ENCODE measurements around the gene NPR3.
A peak's percentile ranks its signal among the peaks of the same experiment; 100 is the strongest.

Gene NPR3

DNA sequence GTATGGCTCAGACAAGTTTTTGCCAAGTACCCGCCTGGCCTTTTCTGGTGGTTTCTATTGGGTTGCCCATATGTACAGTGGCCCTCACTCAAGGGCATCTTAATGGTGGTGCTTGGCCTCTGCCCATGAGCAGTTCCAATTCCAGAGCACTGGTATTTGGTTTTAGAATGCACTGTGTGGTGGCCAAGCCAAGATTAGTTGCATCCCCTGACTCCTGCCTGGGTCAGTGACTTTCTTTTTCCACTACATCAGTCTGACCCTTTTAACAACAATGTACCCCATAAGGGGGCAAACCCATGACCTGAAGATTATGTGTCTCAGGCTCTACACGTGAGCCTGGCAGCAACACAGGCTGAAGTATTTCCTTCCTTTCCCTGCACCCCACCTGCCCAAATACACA, 34.2 kb downstream of the NPR3 start:
- no peak overlapping the region for H3K4me3 ChIP-seq (ENCODE audit: low read depth, low read length)
- no peak for DNase-seq (ENCODE audit: low read depth)

DNA sequence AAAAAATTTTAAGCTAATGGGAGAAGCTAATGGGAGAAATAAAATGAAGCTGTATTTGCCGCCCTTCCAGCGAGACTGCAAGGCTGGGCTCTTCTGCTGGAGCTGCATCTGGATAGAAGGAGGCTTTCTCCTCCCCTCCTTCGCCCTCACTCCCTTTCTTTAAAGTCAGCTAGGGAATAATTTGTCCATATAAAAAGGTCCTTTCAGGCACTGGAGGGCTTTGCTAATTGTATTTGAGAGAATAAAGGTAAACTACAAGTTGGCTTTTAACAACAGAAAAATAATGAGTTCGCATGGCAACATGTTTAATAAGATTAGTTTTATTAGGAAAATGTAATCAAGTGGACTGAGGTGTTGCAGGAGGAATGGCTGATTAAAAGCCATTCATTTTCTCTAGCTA, 41.3 kb downstream of the NPR3 start:
- DNase-seq (ENCODE audit: low read depth), result no peak
- no peak overlapping the region for H3K4me3 ChIP-seq (ENCODE audit: low read depth, low read length)

DNA sequence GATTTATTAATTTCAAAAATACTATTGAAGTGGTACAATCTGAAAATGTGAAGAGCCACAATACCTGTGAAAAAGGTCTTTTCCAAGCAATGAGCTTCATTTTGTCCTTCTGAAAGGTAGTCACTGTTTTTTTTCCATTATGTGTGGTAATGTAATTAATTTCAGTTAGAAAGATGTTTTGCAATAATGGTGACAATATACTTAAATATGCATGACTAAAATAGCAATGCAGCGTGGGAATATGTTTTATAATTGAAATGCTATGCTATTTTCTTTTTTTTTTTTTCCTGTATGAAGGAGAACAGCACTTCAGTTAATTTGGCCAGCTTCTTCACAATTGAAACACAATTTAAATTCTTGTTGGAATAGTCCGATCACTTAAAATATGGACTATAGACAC, 41.9 kb downstream of the NPR3 start:
- DNase-seq (ENCODE audit: low read depth), result no peak
- no peak overlapping the region for H3K4me3 ChIP-seq (ENCODE audit: low read depth, low read length)

DNA sequence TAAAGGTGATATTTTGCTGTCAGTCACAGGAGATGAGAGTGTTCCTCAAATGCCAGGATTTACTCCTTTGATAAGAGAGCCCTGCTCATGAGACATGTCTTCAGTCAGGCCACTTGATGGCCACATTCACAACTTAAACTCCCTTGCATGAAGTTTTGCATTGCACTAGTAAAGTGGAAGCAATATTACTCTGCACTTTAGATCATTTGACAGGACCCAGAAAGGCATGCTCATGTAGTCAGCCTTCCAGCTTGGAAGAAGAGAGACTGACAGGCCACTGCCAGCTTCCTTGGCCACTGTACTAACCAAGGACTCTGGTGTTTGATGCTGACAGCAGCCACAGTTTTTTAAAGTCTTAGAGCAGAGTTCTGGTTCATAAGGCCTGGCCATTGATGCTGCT, 42.6 kb downstream of the NPR3 start:
- DNase-seq (ENCODE audit: low read depth), result no peak
- H3K4me3 ChIP-seq (ENCODE audit: low read depth, low read length), result no peak overlapping the region

DNA sequence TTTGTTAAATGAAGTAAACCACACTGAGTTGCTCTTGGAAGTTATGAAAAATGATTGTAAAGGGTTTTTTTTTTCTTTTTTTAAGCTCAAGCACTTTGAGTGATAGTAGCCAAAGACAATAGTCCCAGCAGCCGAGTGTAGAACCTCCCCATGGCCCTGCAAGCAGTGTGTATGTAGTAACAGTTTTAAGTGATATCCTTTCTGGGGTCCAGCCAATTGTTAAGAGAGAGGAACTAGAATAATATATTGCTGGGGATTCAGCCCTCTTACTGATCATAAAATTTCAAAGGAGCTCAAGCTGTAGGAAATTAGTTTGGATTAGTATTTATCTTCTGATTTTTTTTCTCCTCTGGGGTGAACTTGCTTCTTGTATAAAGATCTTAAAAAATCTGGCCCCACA, 43.2 kb downstream of the NPR3 start:
- no peak overlapping the region for H3K4me3 ChIP-seq (ENCODE audit: low read depth, low read length)
- DNase-seq (ENCODE audit: low read depth), result no peak

DNA sequence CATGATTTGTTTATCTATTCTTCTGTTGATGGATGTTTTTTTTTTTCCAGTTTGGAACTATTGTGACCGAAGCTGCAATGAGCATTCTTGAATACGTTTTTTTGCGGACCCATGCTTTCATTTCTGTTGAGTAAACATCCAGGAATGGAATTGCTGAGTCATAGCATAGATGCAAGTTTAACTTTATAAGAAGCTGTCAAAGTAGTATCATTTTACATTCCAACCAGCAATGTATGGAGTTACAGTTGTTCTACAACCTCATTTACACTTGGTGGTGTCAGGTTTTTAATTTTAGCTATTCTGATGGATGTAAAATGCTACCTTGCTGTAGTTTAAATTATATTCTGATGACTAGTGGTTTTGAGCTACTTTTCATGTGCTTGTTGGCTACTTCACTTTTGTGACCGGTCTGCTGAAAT, 49.0 kb downstream of the NPR3 start:
- H3K4me3 ChIP-seq (ENCODE audit: low read depth, low read length), result no peak overlapping the region
- DNase-seq (ENCODE audit: low read depth), result peak; percentile 83

DNA sequence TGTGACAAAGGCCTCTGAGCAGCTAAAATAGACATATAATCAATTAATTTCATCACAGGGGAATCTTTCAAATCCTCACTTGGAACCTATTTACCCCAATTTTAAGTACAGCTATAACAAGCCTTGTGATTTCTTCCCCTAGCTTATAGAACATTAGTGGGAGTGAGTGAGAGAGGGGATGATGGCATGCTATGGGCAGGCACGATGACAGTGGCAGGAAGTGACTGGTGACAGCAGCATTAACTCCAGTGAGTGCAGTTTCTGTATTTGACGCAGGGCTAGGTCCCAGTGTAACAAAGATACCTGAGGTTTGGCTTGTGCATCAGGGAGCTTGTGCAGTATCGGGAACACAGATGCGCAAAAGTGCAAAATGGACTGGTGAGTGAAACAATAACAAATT, 54.1 kb downstream of the NPR3 start:
- no peak overlapping the region for H3K4me3 ChIP-seq (ENCODE audit: low read depth, low read length)
- DNase-seq (ENCODE audit: low read depth), result no peak

DNA sequence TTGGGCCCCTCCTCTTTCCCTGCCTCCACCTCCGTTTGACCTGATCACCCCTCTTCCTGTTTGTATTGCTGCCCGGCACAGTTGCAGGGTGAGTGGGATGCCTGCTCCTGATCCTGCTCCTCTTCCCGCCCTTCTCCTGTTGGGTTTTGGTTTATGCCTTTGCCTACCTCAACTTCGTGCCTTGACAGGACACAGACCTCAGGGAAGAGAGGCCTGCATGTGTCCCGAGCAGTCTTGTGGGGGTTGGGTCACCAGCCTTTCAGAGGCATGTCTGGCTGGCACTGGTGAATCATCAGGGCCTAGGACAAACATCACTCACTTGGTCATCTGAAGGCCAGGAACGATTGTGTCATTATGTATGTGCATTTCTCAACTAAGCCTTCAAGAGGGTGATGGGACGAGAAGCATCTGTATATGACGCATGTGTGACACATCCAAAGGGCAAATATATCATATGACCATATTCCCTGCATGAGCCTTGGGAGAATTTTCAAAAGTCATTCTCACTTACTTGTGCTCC, 56.9 kb downstream of the NPR3 start:
- peak; percentile 98 for DNase-seq (ENCODE audit: low read depth)
- H3K4me3 ChIP-seq (ENCODE audit: low read depth, low read length), result no peak overlapping the region

DNA sequence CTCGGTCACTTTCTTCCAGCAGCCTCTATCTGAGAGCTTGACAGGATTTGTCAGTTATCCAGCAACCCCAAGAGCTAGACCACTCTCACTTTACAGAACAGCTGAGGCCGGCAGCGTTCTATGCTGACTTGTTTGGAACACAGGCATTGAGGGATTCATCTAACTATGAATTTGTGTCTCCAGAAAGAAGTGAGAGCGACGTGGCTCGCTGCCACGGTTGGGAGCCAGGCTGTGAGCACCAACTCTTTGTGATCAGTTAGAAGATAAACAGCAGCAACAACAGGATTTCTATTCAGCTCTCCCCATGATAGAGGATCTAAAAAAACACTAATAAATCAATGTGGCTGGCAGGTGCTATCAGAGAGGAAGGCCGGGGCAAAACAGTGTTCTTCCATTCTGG, 58.6 kb downstream of the NPR3 start:
- H3K4me3 ChIP-seq (ENCODE audit: low read depth, low read length), result no peak overlapping the region
- DNase-seq (ENCODE audit: low read depth), result no peak

DNA sequence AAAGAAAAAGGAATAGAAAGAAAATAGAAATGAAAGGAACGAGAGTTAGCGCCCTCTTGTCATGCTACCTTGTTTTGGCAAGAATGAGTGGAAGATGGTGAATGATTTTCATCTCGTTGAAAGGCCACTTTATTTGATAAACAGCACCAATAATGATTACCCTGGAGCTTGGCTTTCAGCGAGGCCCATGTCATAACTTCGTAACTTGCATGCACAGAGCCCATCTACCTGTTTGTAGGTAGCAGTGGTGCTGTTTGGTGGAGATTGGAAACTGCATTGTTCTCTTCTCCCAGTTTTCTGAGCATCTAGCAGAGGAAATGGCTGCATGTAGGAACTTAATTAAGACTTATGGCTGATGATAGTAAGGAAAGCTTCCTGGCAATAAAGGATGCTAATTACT, 59.3 kb downstream of the NPR3 start:
- H3K4me3 ChIP-seq (ENCODE audit: low read depth, low read length), result no peak overlapping the region
- DNase-seq (ENCODE audit: low read depth), result no peak

DNA sequence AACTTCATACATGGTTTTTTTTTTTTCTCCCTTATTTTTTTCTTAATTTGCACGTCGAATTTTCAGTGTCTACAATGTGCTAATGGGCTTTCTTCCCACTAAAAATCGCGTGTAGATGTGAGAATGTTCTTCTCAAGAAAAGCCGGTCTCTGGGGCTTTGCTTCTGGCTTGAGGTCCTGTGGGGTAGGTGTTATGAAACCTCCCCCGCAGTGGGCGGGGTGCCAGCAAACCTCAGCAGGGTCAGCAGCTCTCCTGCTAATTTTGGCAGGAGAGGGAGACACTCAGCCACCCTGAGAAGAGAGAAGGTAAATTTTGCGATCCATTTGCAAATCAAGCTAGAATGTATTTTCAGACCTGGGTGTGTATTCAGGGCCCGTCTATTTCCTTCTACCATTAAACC, 59.9 kb downstream of the NPR3 start:
- H3K4me3 ChIP-seq (ENCODE audit: low read depth, low read length), result no peak overlapping the region
- peak; percentile 44 for DNase-seq (ENCODE audit: low read depth)

DNA sequence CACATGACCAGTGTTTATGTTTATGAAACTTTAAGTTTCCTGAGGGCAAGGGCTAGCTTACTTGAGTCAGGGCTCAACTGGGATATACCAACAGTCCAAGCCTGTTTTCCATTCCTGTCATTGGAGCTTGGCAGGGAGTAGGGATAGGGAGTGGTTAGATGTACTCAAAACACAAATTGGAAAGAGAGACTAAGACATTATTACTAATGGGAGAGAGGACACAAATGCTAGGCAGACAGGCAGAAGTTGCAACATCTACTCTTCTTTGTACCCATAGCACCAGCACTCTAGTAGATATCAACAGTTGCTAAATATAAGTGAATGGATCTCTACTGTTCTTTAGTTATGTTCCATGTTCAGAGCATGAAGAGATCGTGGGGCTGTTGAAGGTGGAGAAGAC, 62.8 kb downstream of the NPR3 start:
- no peak overlapping the region for H3K4me3 ChIP-seq (ENCODE audit: low read depth, low read length)
- no peak for DNase-seq (ENCODE audit: low read depth)

DNA sequence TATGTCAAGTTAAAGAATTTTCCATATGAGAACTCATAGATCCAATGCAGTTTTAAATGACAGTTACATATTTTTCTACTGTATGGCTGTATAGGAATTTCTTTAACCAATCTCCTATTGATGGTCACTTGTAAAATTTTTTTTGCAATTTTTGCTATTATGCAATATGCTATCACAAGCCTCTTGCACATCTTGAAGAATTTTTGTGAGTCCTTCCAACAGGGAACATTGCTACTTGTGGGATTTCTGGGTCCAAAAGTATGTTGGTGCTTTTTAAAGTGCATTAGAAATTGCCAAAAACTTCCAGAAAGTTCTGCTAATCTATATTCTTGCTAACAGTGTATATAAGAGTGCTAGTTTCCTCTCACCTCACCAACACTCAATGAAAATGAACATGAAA, 65.1 kb downstream of the NPR3 start:
- no peak overlapping the region for H3K4me3 ChIP-seq (ENCODE audit: low read depth, low read length)
- DNase-seq (ENCODE audit: low read depth), result no peak

DNA sequence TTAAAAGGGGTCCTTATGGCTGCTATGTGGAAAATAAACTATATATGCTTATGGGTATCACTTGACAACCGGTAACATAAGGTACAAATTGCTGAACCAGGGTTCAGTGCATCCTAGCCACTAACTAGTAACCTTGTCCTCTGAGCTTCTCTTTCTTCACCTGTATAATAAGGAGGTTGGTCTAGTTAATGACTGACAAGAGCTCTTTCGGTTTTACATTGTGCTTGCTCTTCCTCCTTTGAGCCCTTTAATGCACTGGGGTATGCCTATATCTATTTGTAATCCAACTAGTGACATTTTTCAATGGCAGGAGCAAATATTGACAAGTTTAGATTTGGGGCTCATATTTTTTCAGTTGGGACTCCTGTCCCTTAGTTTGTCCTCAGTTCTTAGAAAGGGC, 66.1 kb downstream of the NPR3 start:
- no peak overlapping the region for H3K4me3 ChIP-seq (ENCODE audit: low read depth, low read length)
- no peak for DNase-seq (ENCODE audit: low read depth)

DNA sequence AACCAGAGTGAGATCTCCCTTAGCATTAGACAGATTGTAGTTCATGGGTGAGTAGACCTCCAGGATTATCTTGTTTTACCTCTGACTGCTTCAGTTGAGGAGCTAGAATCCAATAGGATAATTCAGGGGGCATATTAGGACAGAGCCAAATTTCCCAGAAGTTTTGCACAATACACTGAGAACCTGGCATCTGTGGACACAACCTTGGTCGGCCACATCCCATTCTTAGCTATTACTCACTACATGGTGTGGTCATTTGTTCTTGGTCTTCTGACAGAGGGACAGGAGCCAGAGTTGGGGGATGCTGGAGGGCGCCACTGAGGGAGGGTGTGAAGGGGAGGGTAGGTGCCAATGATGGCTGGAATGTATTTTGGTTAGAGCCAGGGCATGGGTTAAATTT, 66.6 kb downstream of the NPR3 start:
- DNase-seq (ENCODE audit: low read depth), result peak; percentile 43
- no peak overlapping the region for H3K4me3 ChIP-seq (ENCODE audit: low read depth, low read length)

DNA sequence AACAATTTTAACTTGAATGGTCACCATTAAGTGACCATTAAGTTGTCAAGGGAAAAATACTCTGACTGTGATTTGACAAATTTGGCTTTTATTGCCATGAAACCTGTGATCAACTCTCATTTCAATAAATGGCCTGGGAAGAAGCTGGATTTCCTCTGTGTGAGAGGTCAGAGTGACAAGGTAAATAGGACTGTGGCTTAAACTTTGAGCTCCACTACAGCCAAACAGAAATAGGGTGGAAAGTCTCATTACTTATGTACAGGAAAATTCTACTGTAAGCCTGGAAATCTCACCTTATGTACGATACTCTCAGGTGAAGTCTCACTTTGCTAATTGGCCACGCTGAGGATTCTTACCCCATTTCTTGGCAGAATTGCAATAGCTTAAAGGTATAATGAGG, 67.3 kb downstream of the NPR3 start:
- DNase-seq (ENCODE audit: low read depth), result no peak
- no peak overlapping the region for H3K4me3 ChIP-seq (ENCODE audit: low read depth, low read length)

DNA sequence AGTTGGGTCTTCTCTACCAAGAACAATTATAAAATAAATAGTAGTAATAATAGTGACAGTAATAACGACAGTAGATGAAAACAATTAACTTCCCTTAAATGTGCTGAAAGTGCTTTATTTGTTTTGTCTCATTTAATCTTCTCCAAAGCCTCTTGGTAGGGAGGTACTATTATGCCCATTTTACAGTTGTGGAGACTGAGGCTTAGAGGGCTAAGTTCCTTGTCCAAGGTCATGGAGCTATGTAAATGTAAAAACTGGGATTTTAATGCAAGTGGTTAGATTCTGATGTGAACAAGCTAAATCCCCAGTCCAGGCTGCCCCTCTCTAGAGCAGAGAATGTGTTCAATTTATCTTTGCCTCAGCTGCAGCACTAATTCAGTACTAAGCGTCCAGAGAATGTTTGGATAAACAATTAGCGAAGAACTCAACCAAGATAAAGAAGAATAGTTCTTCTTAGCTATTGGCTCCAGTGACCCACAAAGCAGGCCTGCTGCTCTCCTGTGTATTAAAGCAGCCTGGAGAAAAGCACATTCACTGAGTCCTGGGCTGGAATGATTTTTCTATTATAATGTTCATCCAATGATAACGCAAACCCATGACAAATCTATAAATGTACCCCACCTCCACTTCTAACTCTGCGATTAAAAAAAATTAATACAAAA, 68.8 kb downstream of the NPR3 start:
- no peak overlapping the region for H3K4me3 ChIP-seq (ENCODE audit: low read depth, low read length)
- no peak for DNase-seq (ENCODE audit: low read depth)

DNA sequence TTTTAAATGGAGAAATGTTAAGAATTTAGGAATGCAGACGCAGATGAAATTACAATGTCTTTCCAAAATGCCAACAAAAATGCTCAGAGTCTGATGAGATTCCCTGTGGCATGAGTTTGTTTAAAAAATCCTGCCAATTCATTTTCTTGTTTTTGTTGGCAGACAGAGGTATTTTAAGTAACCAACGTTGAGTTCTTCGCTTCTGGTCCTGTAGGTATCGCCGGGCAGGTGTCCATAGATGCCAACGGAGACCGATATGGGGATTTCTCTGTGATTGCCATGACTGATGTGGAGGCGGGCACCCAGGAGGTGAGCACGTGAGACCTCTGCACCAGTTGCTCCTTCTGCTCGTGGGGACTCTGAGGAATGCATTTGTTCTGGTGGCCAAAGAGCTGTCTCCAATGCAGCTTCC, 69.4 kb downstream of the NPR3 start:
- H3K4me3 ChIP-seq (ENCODE audit: low read depth, low read length), result no peak overlapping the region
- DNase-seq (ENCODE audit: low read depth), result no peak

DNA sequence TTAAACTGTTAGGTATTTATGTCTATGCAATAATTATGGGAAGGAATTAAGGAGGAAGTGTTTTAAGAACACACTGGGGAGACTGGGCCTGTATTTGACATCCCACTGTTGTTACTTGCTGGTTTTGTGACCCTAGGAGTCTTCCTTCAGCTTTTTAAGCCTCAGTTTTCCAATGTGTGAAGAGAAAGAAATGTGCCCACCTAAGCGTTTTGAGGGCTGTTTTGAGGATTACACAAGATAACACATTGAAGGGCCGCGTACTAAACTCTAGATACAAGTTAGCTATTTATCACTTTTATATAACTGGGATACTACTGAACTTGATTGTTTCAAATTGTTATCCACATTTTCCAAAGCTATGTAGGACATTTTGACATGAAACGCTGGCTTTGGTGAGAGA, 72.5 kb downstream of the NPR3 start:
- no peak overlapping the region for H3K4me3 ChIP-seq (ENCODE audit: low read depth, low read length)
- DNase-seq (ENCODE audit: low read depth), result no peak

DNA sequence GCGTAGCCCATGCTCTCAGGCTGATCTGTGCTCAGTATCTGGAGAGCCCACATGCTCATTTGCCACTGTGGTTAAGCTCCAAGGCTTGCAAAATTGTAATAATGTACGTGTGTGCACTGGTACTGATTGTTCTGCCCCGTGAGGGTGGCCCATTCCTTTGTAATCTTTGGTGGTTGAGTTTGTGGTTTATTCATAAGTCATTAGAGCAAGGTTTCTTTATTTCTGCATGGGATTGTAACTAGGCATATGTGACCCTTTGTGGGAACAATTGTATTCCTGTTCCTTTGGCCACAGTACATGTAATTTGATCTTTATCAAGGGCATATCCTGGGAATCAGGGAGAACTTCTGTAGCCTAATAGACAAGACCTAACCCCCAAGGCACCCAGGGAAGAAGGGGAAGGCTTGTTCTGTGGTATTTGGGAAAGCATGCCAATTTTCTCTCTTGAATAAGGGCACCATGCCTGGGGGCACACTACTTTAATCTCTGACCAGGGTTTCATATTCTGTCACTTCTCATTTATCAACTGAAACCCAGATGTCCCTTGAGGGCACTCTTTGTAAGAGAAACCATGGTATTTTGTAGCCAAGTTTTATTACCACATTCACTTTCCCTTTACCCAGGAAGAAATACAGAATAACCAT, 74.6 kb downstream of the NPR3 start:
- DNase-seq (ENCODE audit: low read depth), result peak; percentile 89
- no peak overlapping the region for H3K4me3 ChIP-seq (ENCODE audit: low read depth, low read length)

DNA sequence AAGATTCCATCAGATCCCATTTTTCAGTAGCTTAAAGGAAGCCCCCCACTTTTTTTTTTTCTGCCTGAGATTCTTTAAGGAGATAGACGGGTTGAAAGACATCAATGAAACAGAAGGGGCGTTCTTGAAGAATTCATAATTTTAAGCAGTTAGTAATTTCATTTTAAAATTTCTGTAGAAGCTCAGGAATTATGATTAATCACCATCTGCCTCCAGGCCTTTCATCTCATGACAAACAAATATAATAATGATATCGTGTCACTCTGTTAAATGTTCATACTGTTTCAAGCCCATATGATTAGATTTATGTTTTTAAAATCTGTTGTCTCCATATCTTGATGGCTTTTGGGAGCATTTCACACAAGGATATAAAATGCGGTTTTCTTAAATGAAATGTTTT, 75.2 kb downstream of the NPR3 start:
- H3K4me3 ChIP-seq (ENCODE audit: low read depth, low read length), result no peak overlapping the region
- no peak for DNase-seq (ENCODE audit: low read depth)
